ENCODE measurements around the gene IGSF21.
"Not testable (repeated sequence)": the region's sequence is repeated elsewhere in the genome, so short reads cannot be mapped to it uniquely, and the experiment has no call there.

The IGSF21 gene

DNA sequence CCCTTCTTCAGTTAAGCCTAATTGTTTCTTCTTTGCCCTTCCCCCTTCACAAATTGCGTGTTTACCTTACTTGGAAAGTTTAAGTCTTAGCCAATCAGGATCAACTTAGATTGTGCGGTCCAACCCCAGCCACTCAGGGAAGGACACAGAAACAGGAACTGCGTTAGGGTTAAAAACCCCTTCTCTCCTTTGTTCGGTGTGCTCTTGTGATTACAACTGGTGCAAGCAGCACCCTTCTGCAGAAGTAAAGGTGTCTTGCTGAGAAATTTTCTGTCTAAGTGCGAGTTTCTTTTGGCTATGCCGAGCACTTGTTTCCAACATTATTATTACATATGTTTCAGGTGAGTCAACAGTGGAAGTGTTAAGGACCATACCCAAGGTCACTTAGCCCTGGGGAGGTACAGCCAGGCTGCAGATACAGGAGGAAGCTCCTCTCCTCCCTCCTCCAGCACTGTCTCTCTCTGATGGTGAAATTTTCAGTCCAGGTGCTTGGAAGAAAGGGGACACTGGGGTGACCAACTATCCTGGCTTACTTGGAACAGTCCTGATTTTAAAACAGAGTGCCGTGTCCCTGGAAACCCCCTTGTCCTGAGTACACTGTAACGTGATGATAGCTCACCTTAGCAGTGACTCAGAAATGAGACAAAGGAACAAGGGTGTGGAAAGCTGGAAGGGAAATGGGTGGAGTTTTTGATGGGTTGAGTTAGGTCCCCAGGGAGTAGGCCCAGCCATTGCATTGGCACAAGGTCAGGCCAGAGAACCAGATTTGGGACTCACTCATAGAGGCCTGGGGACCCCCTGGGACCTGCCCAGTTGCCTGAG lies 304.4 kb downstream of the IGSF21 start:
- DNase-seq, result no peak

DNA sequence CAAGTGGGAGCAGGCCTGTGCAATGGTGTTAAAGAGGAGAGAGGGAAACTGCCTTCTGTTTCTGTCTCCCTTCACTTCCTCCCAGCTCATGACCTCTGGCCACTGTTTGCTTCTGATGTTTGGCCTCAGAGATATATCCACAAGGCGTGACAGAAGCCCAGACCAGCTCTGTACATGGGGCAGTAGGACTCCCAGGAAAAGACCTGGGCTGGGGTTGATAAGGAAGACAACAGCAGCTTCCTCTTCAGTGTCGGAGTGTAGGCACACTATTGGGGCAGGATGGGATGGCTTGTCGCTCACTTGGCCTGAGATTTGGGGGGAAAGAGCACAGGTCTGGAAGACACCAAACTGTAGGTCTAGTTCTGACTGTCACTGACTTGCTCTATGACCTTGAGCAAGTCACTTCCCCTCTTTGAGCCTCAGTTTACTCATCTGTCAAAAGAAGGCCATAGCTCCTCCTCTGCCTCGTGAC lies 305.3 kb downstream of the IGSF21 start:
- no peak for DNase-seq

DNA sequence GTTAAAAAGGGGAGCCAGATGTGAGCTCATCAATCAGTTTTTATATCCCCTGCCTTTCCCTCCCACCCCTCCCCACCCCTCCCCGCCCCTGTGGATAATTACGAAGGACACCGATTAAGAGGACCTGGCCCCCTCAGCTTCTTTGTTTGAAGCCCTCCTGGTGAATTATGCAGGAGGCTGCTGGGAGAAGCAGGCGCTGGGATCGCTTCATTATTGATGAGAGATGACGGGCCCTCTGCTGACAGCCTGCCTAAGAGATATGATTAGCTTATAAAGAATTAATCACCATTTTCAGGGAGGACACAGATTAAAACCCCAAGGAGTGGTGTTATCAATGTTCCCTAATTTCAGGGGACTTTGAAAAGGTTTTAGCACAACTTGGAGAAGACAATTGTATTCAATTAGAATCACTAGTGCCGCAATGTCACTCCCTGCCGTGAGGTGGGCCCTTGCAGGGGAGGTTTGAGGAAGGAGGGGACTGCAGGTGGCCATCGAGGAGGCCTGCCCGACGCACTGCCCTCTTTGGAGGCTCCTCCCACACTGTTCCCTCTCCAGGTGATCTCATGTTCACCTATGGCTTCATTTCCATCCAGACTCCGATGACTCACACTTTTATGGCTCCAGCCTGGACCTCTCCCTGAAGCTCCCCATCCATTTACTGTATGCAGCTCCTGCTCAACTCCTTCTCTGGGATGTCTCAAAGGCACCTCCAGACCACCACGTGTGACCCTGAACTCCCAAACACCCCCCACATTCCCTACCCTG lies 306.1 kb downstream of the IGSF21 start:
- DNase-seq, result no peak

DNA sequence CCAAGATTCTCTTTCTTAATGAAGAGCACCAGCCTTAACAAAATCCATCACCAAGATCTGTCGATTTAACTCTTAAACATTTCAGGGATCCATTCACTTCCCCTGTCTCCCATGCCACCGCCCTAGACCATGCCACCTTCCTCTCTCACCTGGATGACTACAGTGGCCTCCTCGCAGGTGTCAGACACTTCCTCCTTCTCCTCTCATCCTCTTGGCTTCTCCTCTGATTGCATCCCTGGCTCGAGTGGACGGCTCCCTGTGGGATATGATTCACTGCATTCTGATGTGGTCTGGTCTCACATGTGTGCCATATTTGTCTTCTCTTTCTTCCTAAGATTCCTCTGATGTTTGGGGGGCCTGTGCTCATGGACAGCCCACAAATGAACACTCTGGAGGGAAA lies 306.7 kb downstream of the IGSF21 start:
- no peak for DNase-seq

DNA sequence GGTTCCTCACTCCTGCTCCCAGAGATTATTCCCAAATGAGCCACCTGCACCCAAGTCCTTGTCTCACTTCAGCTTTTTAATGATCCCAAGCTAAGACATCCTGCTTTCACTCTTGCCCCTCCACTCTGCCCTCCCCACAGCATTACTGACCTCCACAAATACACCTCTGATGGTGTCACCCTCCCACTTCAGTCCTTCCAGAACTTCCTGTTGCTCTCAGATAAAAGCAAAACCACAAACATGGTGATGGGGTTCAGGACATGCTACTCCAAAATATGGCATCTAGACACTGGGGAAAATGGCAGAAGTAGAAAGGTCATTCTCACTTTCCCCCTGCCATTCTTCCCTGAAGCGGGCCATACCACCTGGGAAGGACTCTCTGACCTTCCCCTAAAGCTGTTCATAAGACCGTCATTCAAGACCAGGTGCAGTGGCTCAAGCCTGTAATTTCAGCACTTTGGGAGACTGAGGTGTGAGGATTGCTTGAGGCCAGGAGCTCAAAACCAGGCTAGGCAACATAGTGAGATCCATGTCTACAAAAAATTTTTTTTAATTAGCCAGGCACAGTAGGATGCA lies 307.4 kb downstream of the IGSF21 start:
- no peak for DNase-seq

DNA sequence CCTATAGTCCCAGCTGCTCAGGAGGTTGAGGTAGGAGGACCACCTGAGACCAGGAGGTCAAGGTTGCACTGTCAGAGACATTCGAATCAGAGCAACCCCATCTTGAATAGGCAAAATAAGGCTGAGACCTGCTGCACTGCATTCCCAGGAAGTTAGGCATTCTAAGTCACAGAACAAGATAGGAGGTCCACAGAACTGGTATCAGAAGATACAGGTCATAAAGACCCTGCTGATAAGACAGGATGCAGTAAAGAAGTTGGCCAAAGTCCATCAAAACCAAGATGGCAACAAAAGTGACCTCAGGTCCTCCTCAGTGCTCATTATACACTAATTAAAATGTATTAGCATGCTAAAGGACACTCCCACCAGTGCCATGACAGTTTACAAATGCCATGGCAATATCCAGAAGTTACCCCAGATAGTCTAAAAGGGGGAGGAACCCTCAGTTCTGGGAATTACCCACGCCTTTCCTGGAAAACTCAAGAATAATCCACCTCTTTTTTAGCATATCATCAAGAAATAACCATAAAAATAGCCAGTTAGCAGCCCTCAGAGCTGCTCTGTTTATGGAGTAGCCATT lies 307.9 kb downstream of the IGSF21 start:
- DNase-seq, result no peak

DNA sequence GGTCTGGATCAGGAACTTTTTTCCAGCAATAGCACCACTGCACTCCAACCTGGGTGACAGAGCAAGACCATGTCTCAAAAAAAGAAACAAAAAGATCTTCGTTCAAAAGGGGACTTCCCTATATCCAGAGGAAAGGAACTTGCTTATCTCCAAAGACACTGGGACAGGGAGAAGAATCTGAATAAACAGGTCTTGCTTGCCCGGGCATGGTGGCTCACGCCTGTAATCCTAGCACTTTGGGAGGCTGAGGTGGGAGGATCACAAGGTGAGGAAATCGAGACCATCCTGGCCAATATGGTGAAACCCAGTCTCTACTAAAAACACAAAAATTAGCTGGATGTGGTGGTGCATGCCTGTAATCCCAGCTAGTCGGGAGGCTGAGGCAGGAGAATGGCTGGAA lies 308.5 kb downstream of the IGSF21 start:
- DNase-seq, result not testable (repeated sequence)

DNA sequence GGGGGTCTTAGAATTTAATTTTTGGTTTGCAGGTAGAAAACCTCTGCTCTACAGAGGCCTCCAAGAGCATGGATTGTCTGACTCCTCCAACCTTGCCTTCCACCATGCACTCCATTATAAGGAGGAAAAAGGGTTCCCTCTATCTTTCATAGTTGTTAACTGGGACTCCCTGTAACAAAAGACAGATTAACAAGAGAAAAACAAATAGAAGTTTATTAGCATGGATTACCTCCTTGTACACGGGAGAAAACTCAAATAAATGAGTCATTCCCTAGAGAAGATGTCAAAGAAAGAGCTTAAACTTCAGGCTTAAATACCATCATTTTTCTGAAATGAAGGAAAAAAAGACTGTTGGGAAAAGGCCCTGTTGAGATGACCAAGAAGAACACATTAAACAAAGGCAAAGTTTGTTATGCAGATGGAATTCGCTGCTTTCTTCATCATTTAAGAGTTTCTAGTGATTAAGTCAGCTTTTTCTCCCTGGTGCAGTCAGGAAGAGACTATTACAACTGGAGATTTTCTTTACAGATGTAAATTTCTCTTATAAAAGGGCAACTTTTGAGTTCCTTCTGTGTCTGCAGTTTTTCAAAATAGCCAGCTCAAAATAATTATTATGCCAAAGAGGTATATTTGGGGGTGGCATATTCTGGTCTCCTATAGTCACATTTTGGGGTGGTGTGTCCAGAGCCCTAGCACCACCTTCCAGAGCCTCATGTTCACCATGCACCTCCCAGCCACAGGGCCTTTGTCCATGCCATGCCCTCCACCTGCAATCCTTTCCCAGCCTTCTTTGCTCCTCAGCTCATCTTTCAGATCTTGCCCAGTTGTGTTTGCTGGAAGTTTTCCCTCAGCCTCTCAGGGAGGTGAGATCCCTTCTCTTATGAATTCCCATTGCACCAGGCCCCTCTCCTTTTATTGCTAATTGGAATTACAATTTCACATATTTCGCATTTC lies 310.0 kb downstream of the IGSF21 start:
- DNase-seq, result no peak

DNA sequence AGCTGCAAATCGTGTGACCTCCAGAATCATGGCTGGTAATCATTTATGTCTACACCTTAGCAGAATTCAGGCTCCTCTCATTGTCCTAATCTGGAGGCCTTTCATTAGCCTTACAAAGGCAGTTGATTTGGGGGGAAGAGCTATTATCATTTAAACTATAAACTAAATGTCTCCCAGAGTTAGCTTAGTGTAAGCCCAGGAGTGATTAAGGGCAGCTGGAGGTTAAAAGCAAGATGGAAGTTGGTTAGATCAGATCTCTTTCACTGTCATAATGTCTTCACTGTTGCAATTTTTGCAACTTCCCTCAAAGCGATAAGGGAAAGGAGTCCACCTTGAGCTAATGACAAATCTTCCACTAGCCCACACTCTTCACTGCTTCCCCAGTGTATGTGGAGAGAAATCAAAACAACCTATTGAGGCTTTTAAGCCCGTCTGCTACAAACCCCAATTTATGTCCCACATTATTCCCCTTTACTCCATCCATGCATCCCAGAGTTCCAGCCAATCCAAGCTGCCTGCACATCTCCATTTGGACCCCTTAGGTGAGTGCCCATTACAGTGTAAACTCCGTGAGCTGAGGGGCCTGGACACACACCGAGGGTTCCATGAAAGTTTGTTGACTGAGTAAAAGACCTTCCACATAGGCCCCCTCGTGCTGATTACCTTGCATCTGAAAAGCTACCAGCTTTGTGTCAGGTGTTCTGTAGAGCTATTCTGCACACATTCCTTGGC lies 311.7 kb downstream of the IGSF21 start:
- DNase-seq, result no peak

DNA sequence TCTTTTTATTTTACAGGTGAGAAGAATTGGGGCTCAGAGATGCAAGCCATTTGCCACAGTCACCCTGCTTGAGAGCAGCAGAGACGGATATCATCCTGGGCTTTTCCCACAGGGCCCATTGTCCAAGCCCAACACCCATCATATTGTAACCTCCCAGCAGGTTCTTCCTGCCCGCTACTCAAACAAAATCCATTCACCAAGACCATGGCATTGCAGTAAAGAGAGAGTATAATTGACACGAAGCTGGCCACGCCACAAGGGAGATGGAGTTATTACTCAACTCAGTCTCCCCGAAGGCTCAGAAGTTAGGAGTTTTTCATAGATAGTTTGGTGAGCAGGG lies 312.2 kb downstream of the IGSF21 start:
- no peak for DNase-seq

DNA sequence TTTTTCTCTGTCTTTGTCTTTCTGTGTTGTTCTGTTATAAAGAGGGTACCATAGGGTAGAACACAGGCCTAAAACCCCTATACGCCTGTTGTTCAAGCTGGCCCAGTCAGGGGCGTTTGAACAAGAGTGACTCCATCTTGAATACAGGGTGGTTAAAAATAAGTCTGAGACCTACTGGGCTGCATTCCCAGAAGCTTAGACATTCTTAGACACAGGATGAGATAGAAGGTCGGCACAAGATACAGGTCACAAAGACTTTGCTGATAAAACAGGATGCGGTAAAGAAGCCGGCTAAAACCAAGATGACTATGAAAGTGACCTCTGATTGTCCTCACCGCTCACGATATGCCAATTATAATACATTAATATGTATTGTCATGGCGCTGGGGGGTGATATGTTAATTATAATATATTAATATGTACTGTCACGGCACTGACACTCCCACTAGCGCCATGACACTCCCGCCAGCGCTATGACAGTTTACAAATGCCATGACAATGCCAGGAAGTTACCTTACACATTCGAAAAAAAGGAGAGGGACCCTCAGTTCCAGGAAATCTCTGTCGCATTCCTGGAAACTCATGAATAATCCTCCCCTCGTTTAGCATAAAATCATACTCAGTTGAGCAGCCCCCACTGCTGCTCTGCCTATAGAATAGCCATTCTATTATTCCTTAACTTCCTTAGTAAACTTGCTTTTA lies 314.6 kb downstream of the IGSF21 start:
- no peak for DNase-seq

DNA sequence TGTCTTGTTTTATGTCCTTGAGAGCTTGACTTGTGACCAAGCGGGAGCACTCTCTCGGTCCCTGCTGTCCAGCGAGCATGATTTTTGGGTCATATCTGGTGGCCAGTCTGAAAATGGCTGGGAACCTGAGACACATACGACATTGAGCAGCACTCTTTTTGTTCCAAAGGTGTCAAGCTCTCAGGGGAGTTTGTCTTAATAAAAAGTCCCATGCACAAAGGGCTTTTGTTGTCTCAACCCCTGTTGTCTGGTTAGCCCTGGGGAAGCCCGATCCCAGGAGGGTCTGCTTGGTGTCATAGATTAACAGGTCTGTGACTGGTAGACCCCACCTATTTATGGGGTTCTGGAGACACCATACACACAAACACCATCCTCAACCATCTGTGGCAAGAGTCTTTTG lies 315.4 kb downstream of the IGSF21 start:
- DNase-seq, result no peak

DNA sequence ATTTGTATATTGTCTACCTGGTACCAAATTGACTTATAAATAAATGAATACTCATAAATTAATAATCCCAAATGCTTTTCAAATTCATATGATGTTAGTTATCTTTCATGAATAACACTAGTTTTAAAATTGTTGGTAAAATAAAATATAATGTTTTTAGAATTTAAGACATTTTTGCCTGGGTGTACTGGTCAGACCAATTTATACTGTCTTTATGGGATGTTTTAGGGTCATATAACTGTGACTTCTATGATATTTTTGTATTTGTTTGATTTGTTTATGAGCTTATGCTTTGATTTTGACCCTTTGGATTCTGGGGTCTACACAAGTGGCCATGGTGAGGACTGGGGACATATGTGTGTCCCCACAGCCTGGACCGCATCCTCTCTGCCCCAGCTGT lies 319.0 kb downstream of the IGSF21 start:
- DNase-seq, result no peak
